K562 (cell line): ENCODE results near the gene ABLIM1. TPM values are rescaled to one million over a fixed set of nuclear protein-coding genes. Genes with fewer than 3 reads are reported as not detected.

Experiments
- ATAC-seq: fragments of 200-7000 bp; cut with Tn5 transposase; 3 replicates; pipeline ENCODE4 v1.9.1; 2020; ENCODE audit warnings: moderate library complexity
- BruUV-seq: library from RNA; stranded (reverse); fragments of 400-500 nt; replicated peaks from 2 replicates; lab custom pipeline; 2021; lab: Mats Ljungman, UMichigan
- CTCF ChIA-PET: fragments of 300-600 bp; formaldehyde crosslinking; extraction: SDS; loops from one replicate; lab custom pipeline; 2021; ENCODE audit warnings: low intra/inter-chr PET ratio; lab: Yijun Ruan, JAX
- POLR2A ChIA-PET: fragments of 300-600, 350-650 bp; sonication (Branson Sonifier 250); formaldehyde crosslinking; extraction: SDS; loops from one replicate; lab custom pipeline; 2021; ENCODE audit warnings: antibody characterized with exemption, inconsistent platforms; lab: Yijun Ruan, JAX
- DNase-seq, 4 experiments: peaks; one replicate each; pipeline versions ENCODE4 v3.0.0 to v3.0.0-alpha.2; 2011 to 2018; ENCODE audit warnings: low spot score in 3 of 4, mixed read lengths in 3 of 4; ENCODE audit errors: extremely low read depth in 1 of 4
- FAIRE-seq: peaks from 2 replicates; lab custom pipeline; 2011; peaks lifted over from hg19 to GRCh38; lab: Jason Lieb, UNC
- H2AFZ ChIP-seq: 2 replicates; pipeline ENCODE4 v1.6.0; 2011; ENCODE audit warnings: low read depth, low read length, control low read depth, inconsistent platforms
- H3K27ac ChIP-seq: fragments of 200-600 bp; 3 replicates; pipeline ENCODE4 v1.8.0; 2011; ENCODE audit warnings: low read depth, mild to moderate bottlenecking, control low read depth, inconsistent platforms, low read length, moderate library complexity, mixed read lengths; ENCODE audit errors: extremely low read depth
- H3K27me3 ChIP-seq, 2 experiments: fragments of 300-600 bp in 1 of 2; 2 replicates in 1 of 2; 3 replicates in 1 of 2; pipeline versions ENCODE4 v1.6.0 to v1.8.0; 2011; ENCODE audit warnings: inconsistent platforms in 2 of 2, low read length in 2 of 2, mild to moderate bottlenecking in 1 of 2, mixed read lengths in 1 of 2, moderate library complexity in 1 of 2; ENCODE audit not compliant: control insufficient read depth in 2 of 2, insufficient read depth in 2 of 2
- H3K36me3 ChIP-seq: fragments of 300-600 bp; 3 replicates; pipeline ENCODE4 v1.8.0; 2011; ENCODE audit warnings: mild to moderate bottlenecking, low read length, inconsistent platforms; ENCODE audit not compliant: control insufficient read depth, insufficient read depth
- H3K4me1 ChIP-seq, 2 experiments: fragments of 200-600 bp in 1 of 2; replicated peaks in 1 of 2; 2 replicates in 1 of 2; 3 replicates in 1 of 2; pipeline versions ENCODE4 v1.5.1 to v1.8.0; 2011; ENCODE audit warnings: inconsistent platforms in 2 of 2, low read length in 2 of 2, mild to moderate bottlenecking in 1 of 2, mixed read lengths in 1 of 2, moderate library complexity in 1 of 2; ENCODE audit not compliant: control insufficient read depth in 2 of 2, insufficient read depth in 2 of 2
- H3K4me2 ChIP-seq: 2 replicates; pipeline ENCODE4 v1.6.1; 2011; ENCODE audit warnings: low read length, control low read depth, inconsistent platforms, mixed read lengths; ENCODE audit not compliant: insufficient read depth
- H3K4me3 ChIP-seq: fragments of 200-600 bp; sonication (generic), shearing (Covaris generic); 2 replicates; pipeline ENCODE4 v1.5.1; 2016; ENCODE audit warnings: control low read depth, inconsistent platforms
- H3K79me2 ChIP-seq: fragments of 200-600 bp; 3 replicates; pipeline ENCODE4 v1.8.0; 2011; ENCODE audit warnings: low read length, inconsistent platforms; ENCODE audit not compliant: control insufficient read depth, insufficient read depth
- H3K9ac ChIP-seq, 2 experiments: 2 replicates each; pipeline versions ENCODE4 v1.6.0 to v1.6.1; 2011; ENCODE audit warnings: low read depth in 2 of 2, low read length in 2 of 2, control low read depth in 1 of 2, inconsistent platforms in 1 of 2, mild to moderate bottlenecking in 1 of 2, mixed read lengths in 1 of 2; ENCODE audit not compliant: insufficient read depth in 1 of 2
- H3K9me1 ChIP-seq: one replicate; pipeline ENCODE4 v1.6.0; 2011; ENCODE audit warnings: inconsistent platforms, mild to moderate bottlenecking, low read length, moderate library complexity; ENCODE audit not compliant: control insufficient read depth, insufficient read depth
- H3K9me3 ChIP-seq: replicated peaks from 2 replicates; pipeline ENCODE4 v1.5.1; 2011; ENCODE audit warnings: low read depth, low read length, inconsistent platforms; ENCODE audit not compliant: control insufficient read depth, insufficient read depth
- H4K20me1 ChIP-seq: replicated peaks from 2 replicates; pipeline ENCODE4 v1.6.1; 2011; ENCODE audit warnings: low read length, inconsistent platforms, mixed read lengths; ENCODE audit not compliant: control insufficient read depth, insufficient read depth
- CTCF ChIP-seq, 3 experiments: IDR thresholded peaks in 2 of 3; conservative IDR thresholded peaks in 1 of 3; 2 replicates each; pipeline ENCODE4 v1.5.1; 2011 to 2012; ENCODE audit warnings: low read length in 3 of 3, mild to moderate bottlenecking in 3 of 3, control low read depth in 2 of 3, improper control_type of control experiment in 1 of 3, inconsistent platforms in 1 of 3, low read depth in 1 of 3, mixed read lengths in 1 of 3, moderate library complexity in 1 of 3; ENCODE audit not compliant: insufficient read depth in 2 of 3
- DEAF1 ChIP-seq: fragments of 450-650 bp; formaldehyde crosslinking; IDR thresholded peaks from 2 replicates; pipeline ENCODE4 v1.4.0; 2020; ENCODE audit warnings: mild to moderate bottlenecking, moderate library complexity
- RAD21 ChIP-seq, 2 experiments: fragments of 250-450 bp in 1 of 2; fragments of 450-650 bp in 1 of 2; sonication (Bioruptor Pico) in 1 of 2; formaldehyde crosslinking in 1 of 2; IDR thresholded peaks in 1 of 2; conservative IDR thresholded peaks in 1 of 2; 2 replicates each; pipeline versions ENCODE4 v1.4.0 to v1.8.0; 2020 to 2022; ENCODE audit warnings: mild to moderate bottlenecking in 2 of 2, moderate library complexity in 1 of 2
- REST ChIP-seq, 2 experiments: fragments of 450-650 bp; formaldehyde crosslinking in 1 of 2; IDR thresholded peaks; 2 replicates each; pipeline versions ENCODE4 v1.4.0 to v1.6.1; 2014 to 2020; ENCODE audit warnings: mild to moderate bottlenecking in 2 of 2, borderline replicate concordance in 1 of 2, low read depth in 1 of 2
- ZBTB34 ChIP-seq: fragments of 250-450 bp; sonication (Bioruptor Pico); IDR thresholded peaks from 2 replicates; pipeline ENCODE4 v1.8.0; 2021; ENCODE audit warnings: mild to moderate bottlenecking, moderate library complexity
- WGBS: fragments of 100-300 bp; shearing (Covaris generic); methylation state at CpG from one replicate; pipeline ENCODE4 v1.1.6; 2016; ENCODE audit warnings: low coverage, mixed read lengths; ENCODE audit not compliant: insufficient coverage; ENCODE audit errors: missing lambda C conversion rate; 5-methylcytosine and 5-hydroxymethylcytosine counted together
- in situ Hi-C: fragments of 300-500 bp; cut with MboI; formaldehyde crosslinking; loops from 4 replicates; pipeline ENCODE4 v1.15.0; 2018; ENCODE audit warnings: inconsistent platforms, mixed read lengths
- intact Hi-C: fragments of 100-400 bp; cut with micrococcal nuclease; formaldehyde crosslinking; loops from 2 replicates; pipeline ENCODE4 v1.14.2; 2022
- polyA plus RNA-seq, 8 experiments: library from polyadenylated mRNA; depleted of rRNA in 4 of 8; stranded (reverse) in 5 of 8; unstranded in 3 of 8; fragments of >200 nt; fragmentation: Nextera tagmentation in 2 of 8; fragmentation: Illumina TruSeq in 1 of 8; extraction: Ambion mirVana in 2 of 8; extraction: Trizol in 1 of 8; gene quantifications; 2 replicates each; pipeline versions ENCODE4 v1.2.1 to v1.2.3, GENCODE V29; 2011 to 2014; ENCODE audit warnings: inconsistent platforms in 1 of 8, missing spikeins in 1 of 8
- total RNA-seq, 7 experiments: library from RNA; depleted of rRNA in 6 of 7; stranded (reverse); fragments of >200 nt in 6 of 7; fragmentation: Illumina TruSeq in 2 of 7; extraction: Trizol in 2 of 7; gene quantifications; 2 replicates each; pipeline versions ENCODE4 v1.2.1 to v1.2.3, GENCODE V29; 2011 to 2021; ENCODE audit warnings: low replicate concordance in 1 of 7

The ABLIM1 gene
- total and polyA plus RNA-seq, 9 of the 15 experiments (the other 6 are each of a cell fraction or from before 2014, with no cell fraction given): 0.07 to 0.49 (median 0.14) TPM; not detected in 6

- peak; percentile 29 to 38 (median 36) for DNase-seq
- H3K4me3 ChIP-seq: no peak overlapping the region
- H3K9me1 ChIP-seq: no peaks in the 10 kb centered on the region
- ChIA-PET POLR2A (no interaction called here), CTCF (no interaction called here)
- in situ Hi-C loops: loop anchor here (10.0 kb wide), 1 partner anchor 150 kb away; no protein-coding TSS in a partner anchor
- no TSS peak for BruUV-seq
- no peaks in the 10 kb centered on the region for H3K36me3 ChIP-seq
- no peaks in the 10 kb centered on the region for H3K79me2 ChIP-seq
- WGBS: 0% methylated on average over 8 of the region's 8 CpGs
- H3K27ac ChIP-seq: no peak overlapping the region
- no peak overlapping the region for H3K4me2 ChIP-seq
- H2AFZ ChIP-seq: no peak overlapping the region
- no peak overlapping the region for H3K9ac ChIP-seq
- H3K27me3 ChIP-seq: no peaks in the 10 kb centered on the region; a peak in 1 of 5 replicates
- FAIRE-seq: peak; percentile 29
- H3K4me1 ChIP-seq: no peaks in the 10 kb centered on the region
- no peaks in the 10 kb centered on the region for H4K20me1 ChIP-seq
- TF ChIP-seq RAD21 (CRISPR knock-in tag; conservative IDR thresholded peaks at IDR 0.05 in 1 of 2, IDR thresholded peaks at IDR 0.05 in 1 of 2) (peak in 1 of 2 experiments; percentile 53; a peak in 2 of 4 replicates), ZBTB34 (CRISPR knock-in tag) (no peak), CTCF (IDR thresholded peaks at IDR 0.05 in 2 of 3, conservative IDR thresholded peaks at IDR 0.05 in 1 of 3; ENCODE audit: insufficient read depth in 2 of 3, low read depth in 1 of 3, low read length in 3 of 3) (peak; percentile 49 to 62 (median 52)), DEAF1 (CRISPR knock-in tag) (0 out of 2 replicates have a peak, but pooled peaks have one; percentile 16), REST (IDR thresholded peaks at IDR 0.05; ENCODE audit: borderline replicate concordance) (peak; percentile 21; the same call in 1 of the 2 replicates), REST (CRISPR knock-in tag; IDR thresholded peaks at IDR 0.05; ENCODE audit: low read depth) (no peak)
- TF ChIP-seq, all 486 proteins: peak for 4
- no peaks in the 10 kb centered on the region; the same call in 1 of the 2 replicates for H3K9me3 ChIP-seq
- ATAC-seq: peak; percentile 64; the same call in 2 of the 3 replicates
- intact Hi-C loops: loop anchor here (5.0 kb wide), 2 partner anchors 142 to 392 kb away; no protein-coding TSS in a partner anchor
Observed at GRCh38 chr10:114694752-114695151, 36.7 kb upstream of the ABLIM1 start.
